IPS-11a (cell line): ENCODE measurements around the gene KRIT1.

Experiments used
- H3K4me3 ChIP-seq: one replicate; pipeline ENCODE4 v1.5.1; 2013; ENCODE audit warnings: low read depth, low read length, control low read depth

KRIT1 gene

DNA sequence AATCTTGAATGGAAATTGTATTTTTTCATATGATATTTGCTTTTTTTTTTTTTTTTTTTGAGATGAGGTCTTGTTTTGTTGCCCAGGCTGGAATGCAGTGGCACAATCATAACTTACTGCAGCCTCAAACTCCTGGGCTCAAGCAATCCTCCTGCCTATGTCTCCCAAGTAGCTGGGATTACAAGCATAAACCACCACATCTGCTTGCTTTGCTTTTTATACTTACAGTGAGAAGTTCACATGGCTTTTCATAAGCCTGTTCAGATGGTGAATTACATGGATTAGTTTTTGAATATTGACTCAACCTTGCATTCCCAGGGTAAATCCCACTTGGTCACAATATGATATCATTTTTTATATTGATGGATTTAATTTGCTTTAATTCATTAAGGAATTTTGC is 88.7 kb downstream of the KRIT1 start:
- no peak overlapping the region for H3K4me3 ChIP-seq

DNA sequence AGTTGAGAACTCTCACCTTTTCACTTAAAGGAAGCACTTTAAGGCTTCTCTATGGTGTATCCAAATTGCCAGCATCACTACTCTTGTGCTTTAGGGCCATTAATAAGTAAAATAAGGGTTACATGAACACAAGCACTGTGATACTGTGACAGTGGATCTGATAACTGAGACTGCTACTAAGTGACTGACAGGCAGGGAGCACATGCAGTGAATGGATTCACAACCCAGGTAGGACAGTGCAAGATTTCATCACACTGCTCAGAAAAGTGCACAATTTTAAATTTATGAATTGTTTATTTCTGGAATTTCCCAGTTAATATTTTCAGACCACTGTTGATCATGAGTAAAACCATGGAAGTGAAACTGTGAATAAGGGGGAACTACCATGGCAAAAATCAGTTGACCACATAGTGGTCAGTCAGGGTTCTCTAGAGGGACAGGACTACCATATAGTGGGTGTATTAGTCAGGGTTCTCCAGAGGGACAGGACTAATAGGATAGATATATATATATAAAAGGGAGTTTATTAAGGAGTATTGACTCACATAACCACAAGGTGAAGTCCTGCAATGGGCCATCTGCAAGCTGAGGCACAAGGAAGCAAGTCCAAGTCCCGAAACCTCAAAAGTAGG is 90.5 kb downstream of the KRIT1 start:
- no peak overlapping the region for H3K4me3 ChIP-seq

DNA sequence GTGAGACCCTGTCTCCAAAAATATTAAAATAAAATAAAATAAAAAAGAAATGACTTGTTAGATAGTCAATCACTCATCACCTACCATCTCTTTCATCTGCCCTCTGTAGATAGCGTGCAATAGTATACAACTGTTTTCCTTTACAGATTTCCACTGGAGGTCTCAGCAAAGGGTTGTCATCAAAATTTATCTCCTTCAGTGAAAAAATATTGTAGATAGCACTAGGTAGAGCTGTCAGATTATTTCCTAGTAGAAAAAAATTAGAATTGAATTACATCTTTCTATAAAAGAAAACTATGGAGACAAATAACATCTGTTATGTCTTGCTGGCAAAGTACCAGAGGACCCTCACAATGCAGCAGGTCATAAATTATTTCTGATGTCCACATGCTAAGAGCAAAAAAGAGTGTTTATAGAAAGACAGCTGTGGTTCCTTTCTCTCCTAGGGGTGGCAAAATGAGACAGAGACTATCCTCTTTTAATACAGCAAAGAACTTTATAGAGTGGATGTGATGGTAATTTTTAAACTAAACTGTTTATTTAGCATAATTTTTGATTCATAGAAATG is 95.2 kb downstream of the KRIT1 start:
- no peak overlapping the region for H3K4me3 ChIP-seq

DNA sequence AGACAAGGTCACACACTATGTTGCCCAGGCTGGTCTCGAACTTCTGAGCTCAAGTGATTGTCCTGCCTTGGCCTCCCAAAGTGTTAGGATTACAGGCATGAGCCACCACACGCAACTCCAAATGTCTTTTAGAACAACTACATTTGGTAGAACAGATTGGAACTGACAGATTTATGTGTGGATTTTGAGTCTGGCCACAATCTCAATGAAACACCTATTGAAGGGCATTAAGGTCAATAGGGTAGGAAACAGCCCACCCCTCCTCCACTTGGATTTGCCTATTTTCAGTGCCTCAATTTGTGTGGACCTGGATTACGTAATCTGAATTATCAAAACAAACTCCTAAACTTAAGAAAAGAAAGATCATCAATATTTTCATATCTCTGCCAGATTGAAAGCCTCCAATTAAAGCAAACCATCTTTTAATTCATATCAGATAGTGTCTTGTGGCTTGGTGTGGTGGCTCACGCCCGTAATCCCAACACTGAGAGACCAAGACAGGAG is 95.9 kb downstream of the KRIT1 start:
- no peak overlapping the region for H3K4me3 ChIP-seq
